GM12878 (cell line): ENCODE data around the gene SHD. TPM values are rescaled to one million over a fixed set of nuclear protein-coding genes. Genes with fewer than 3 reads are reported as not detected.
"Not testable (repeated sequence)": the region's sequence is repeated elsewhere in the genome, so short reads cannot be mapped to it uniquely, and the experiment has no call there.

Source experiments
- ATAC-seq: fragments of 200-7000 bp; cut with Tn5 transposase; 3 replicates; pipeline ENCODE4 v1.9.1; 2020; ENCODE audit warnings: mild to moderate bottlenecking, moderate library complexity
- BruUV-seq: library from RNA; stranded (reverse); fragments of 400-500 nt; replicated peaks from 2 replicates; lab custom pipeline; 2021; lab: Mats Ljungman, UMichigan
- CTCF ChIA-PET: fragments of 300-600 bp; sonication (Branson Sonifier 250); formaldehyde crosslinking; extraction: SDS; loops from one replicate; lab custom pipeline; 2021; ENCODE audit warnings: inconsistent platforms; lab: Yijun Ruan, JAX
- POLR2A ChIA-PET: fragments of 350-600 bp; formaldehyde crosslinking; extraction: SDS; loops from one replicate; lab custom pipeline; 2021; ENCODE audit warnings: inconsistent platforms; lab: Charles Lee
- RAD21 ChIA-PET: fragments of 300-600 bp; sonication (Branson Sonifier 250); formaldehyde crosslinking; loops from one replicate; lab custom pipeline; 2023; ENCODE audit warnings: antibody characterized with exemption; ENCODE audit not compliant: unreplicated experiment; lab: Charles Lee
- SMC1A ChIA-PET: fragments of 300-600 bp; sonication (Branson Sonifier 250); formaldehyde crosslinking; loops from one replicate; lab custom pipeline; 2023; ENCODE audit not compliant: unreplicated experiment, uncharacterized antibody; lab: Charles Lee
- DNase-seq: peaks from one replicate; pipeline ENCODE4 v3.0.0-alpha.2; 2011; ENCODE audit warnings: low read depth, low spot score
- FAIRE-seq: peaks from 3 replicates; lab custom pipeline; 2011; peaks lifted over from hg19 to GRCh38; lab: Jason Lieb, UNC
- H2AFZ ChIP-seq: 2 replicates; pipeline ENCODE4 v1.6.0; 2011; ENCODE audit warnings: low read depth, low read length, control low read depth; ENCODE audit not compliant: control insufficient read depth
- H3K27ac ChIP-seq: 2 replicates; pipeline ENCODE4 v1.5.1; 2011; ENCODE audit warnings: control low read depth; ENCODE audit not compliant: control insufficient read depth, insufficient read depth
- H3K27me3 ChIP-seq, 2 experiments: replicated peaks in 1 of 2; 2 replicates each; pipeline versions ENCODE4 v1.6.0 to v1.6.1; 2011; ENCODE audit warnings: low read length in 1 of 2; ENCODE audit not compliant: control insufficient read depth in 2 of 2, insufficient read depth in 2 of 2
- H3K36me3 ChIP-seq, 2 experiments: 2 replicates each; pipeline ENCODE4 v1.5.1; 2011; ENCODE audit warnings: low read length in 1 of 2; ENCODE audit not compliant: control insufficient read depth in 2 of 2, insufficient read depth in 2 of 2
- H3K4me1 ChIP-seq: 2 replicates; pipeline ENCODE4 v1.6.1; 2011; ENCODE audit warnings: mild to moderate bottlenecking, low read length, moderate library complexity, mixed read lengths; ENCODE audit not compliant: control insufficient read depth, insufficient read depth
- H3K4me2 ChIP-seq: 2 replicates; pipeline ENCODE4 v1.6.0; 2011; ENCODE audit warnings: control low read depth; ENCODE audit not compliant: control insufficient read depth, insufficient read depth
- H3K4me3 ChIP-seq: fragments of 200-600 bp; sonication (generic); 2 replicates; pipeline ENCODE4 v1.5.1; 2016
- H3K79me2 ChIP-seq: 2 replicates; pipeline ENCODE4 v1.6.0; 2011; ENCODE audit warnings: low read length; ENCODE audit not compliant: control insufficient read depth, insufficient read depth
- H3K9ac ChIP-seq: 2 replicates; pipeline ENCODE4 v1.8.0; 2011; ENCODE audit warnings: low read length, control low read depth, mixed read lengths; ENCODE audit not compliant: control insufficient read depth, insufficient read depth
- H3K9me3 ChIP-seq: replicated peaks from 3 replicates; pipeline ENCODE4 v1.5.1; 2011; ENCODE audit warnings: mild to moderate bottlenecking, low read length; ENCODE audit not compliant: control insufficient read depth, insufficient read depth
- H4K20me1 ChIP-seq: 2 replicates; pipeline ENCODE4 v1.6.0; 2011; ENCODE audit not compliant: control insufficient read depth, insufficient read depth
- BHLHE40 ChIP-seq, 2 experiments: fragments of 450-650 bp in 1 of 2; IDR thresholded peaks; 2 replicates each; pipeline ENCODE4 v1.6.1; 2011 to 2017; ENCODE audit warnings: low read depth in 2 of 2, borderline replicate concordance in 1 of 2, improper control_type of control experiment in 1 of 2, low read length in 1 of 2, mild to moderate bottlenecking in 1 of 2
- SMARCA5 ChIP-seq: fragments of 450-650 bp; IDR thresholded peaks from 2 replicates; pipeline ENCODE4 v1.6.1; 2017; ENCODE audit warnings: mild to moderate bottlenecking
- YY1 ChIP-seq: IDR thresholded peaks from 2 replicates; pipeline ENCODE4 v1.6.1; 2011; ENCODE audit warnings: low read depth, mild to moderate bottlenecking, low read length
- ZBED1 ChIP-seq: IDR thresholded peaks from 2 replicates; pipeline ENCODE4 v1.6.1; 2016; ENCODE audit warnings: borderline replicate concordance
- WGBS: methylation state at CpG from one replicate; pipeline ENCODE4 v1.1.6; 2016; ENCODE audit warnings: low lambda C conversion rate; ENCODE audit not compliant: insufficient replicate concordance, insufficient coverage; ENCODE audit errors: missing lambda C conversion rate; 5-methylcytosine and 5-hydroxymethylcytosine counted together
- in situ Hi-C: fragments of 300-500 bp; cut with MboI; formaldehyde crosslinking; loops from 9 replicates; pipeline ENCODE4 v1.14.3; 2018; ENCODE audit warnings: mixed read lengths
- intact Hi-C: fragments of 100-400 bp; cut with micrococcal nuclease; formaldehyde crosslinking; loops from one replicate; pipeline ENCODE4 v1.14.2; 2022; ENCODE audit not compliant: unreplicated experiment
- polyA plus RNA-seq, 11 experiments: library from polyadenylated mRNA; depleted of rRNA in 4 of 11; unstranded in 6 of 11; stranded (reverse) in 5 of 11; fragments of >200 nt; fragmentation: Nextera tagmentation in 4 of 11; fragmentation: Illumina TruSeq in 1 of 11; extraction: Ambion mirVana in 4 of 11; extraction: Trizol in 1 of 11; gene quantifications; 1 replicate in 1 of 11; 2 replicates in 10 of 11; pipeline versions ENCODE4 v1.2.1 to v1.2.3, GENCODE V29; 2011 to 2016; ENCODE audit warnings: inconsistent platforms in 2 of 11, missing spikeins in 2 of 11, low read depth in 1 of 11
- total RNA-seq, 4 experiments: library from RNA; depleted of rRNA in 3 of 4; stranded (reverse); fragments of >200 nt in 3 of 4; fragmentation: Illumina TruSeq in 1 of 4; extraction: Trizol in 1 of 4; gene quantifications; 2 replicates each; pipeline versions ENCODE4 v1.2.1 to v1.2.3, GENCODE V29; 2013 to 2021

The SHD gene
- total and polyA plus RNA-seq, 10 of the 15 experiments (the other 5 are each of a cell fraction or from before 2014, with no cell fraction given): 0.09 TPM; not detected in 9

DNA sequence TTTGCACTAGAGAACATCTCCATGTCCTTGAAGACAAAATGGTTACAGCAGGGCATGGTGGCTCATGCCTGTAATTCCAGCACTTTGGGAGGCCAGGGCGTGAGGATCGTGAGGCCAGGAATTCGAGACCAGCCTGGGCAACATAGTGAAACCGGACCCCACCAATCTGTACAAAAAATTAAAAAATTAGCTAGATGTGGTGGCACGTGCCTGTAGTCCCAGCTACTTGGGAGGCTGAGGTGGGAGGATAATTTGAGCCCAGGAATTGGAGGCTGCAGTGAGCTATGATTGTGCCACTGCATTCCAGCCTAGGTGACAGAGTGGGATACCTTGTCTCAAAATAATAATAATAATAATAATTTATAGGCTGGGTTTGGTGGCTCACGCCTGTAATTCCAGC, 48.8 kb upstream of the SHD start:
- 7% methylated on average over 6 of the region's 6 CpGs for WGBS
- Histone ChIP-seq H3K79me2 (peaks cover 56% of the 10 kb centered on the region), H3K4me2 (peak overlapping the region; percentile 75), H3K9ac (peak overlapping the region; percentile 95), H3K4me3 (peak overlapping the region; percentile 93), H3K4me1 (peaks cover 24% of the 10 kb centered on the region), H3K27ac (peak overlapping the region; percentile 99)
- H3K36me3 ChIP-seq, FAIRE-seq, H3K27me3 ChIP-seq, H2AFZ ChIP-seq, ATAC-seq, H3K9me3 ChIP-seq, in situ Hi-C loops, DNase-seq, BruUV-seq, intact Hi-C loops, H4K20me1 ChIP-seq: not testable (repeated sequence)
- TF ChIP-seq BHLHE40 (IDR thresholded peaks at IDR 0.05; ENCODE audit: borderline replicate concordance in 1 of 2, low read depth in 2 of 2, low read length in 1 of 2): peak; percentile 16 to 82; a peak in 2 of 4 replicates
- 0 out of 2 replicates have a peak, but pooled peaks have one; percentile 13 for TF ChIP-seq YY1
- 0 out of 2 replicates have a peak, but pooled peaks have one; percentile 39 for TF ChIP-seq ZBED1
- peak; percentile 10; the same call in 1 of the 2 replicates for TF ChIP-seq SMARCA5
- ChIA-PET CTCF (interaction anchor here (0.6 to 2.6 kb wide), 7 partner anchors 12 to 145 kb away, joined by 3 to 19 read pairs (median 3); no protein-coding TSS in a partner anchor), SMC1A (interaction anchor here (1.4 to 2.3 kb wide), 5 partner anchors 11 to 243 kb away, joined by 4 to 10 read pairs (median 5); partner anchors contain the start of gene YJU2), RAD21 (interaction anchor here (0.7 to 2.3 kb wide), 10 partner anchors 11 to 467 kb away, joined by 3 to 10 read pairs (median 4); partner anchors contain the start of genes MPND and MRPL54), POLR2A (interaction anchor here (0.5 to 6.0 kb wide), 11 partner anchors 12 to 776 kb away, joined by 3 to 45 read pairs (median 6); partner anchors contain the start of gene CHAF1A)

DNA sequence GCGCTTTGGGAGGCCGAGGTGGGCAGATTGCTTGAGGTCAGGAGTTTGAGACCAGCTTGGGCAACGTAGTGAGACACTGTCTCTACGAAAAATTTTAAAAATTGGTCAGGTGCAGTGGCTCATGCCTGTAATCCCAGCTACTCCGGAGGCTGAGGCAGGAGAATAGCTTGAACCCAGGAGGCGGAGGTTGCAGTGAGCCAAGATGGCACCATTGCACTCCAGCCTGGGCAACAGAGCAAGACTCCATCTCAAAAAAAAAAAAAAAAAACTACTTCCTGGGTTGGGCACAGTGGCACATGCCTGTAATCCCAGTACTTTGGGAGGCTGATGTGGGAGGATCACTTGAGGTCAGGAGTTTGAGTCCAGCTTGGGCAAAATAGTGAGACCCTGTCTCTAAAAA, 47.5 kb upstream of the SHD start:
- peaks cover 56% of the 10 kb centered on the region for H3K79me2 ChIP-seq
- H3K9me3 ChIP-seq, BruUV-seq, intact Hi-C loops, in situ Hi-C loops, FAIRE-seq, H3K36me3 ChIP-seq, H2AFZ ChIP-seq, H3K27me3 ChIP-seq, ATAC-seq, DNase-seq, H4K20me1 ChIP-seq: not testable (repeated sequence)
- H3K4me1 ChIP-seq: peaks cover 16% of the 10 kb centered on the region
- peak overlapping the region; percentile 93 for H3K4me3 ChIP-seq
- peak overlapping the region; percentile 75 for H3K4me2 ChIP-seq
- RAD21 ChIA-PET: interaction anchor here (1.2 to 2.3 kb wide), 4 partner anchors 10 to 469 kb away, joined by 3 to 9 read pairs (median 4); partner anchors contain the start of genes MPND and MRPL54
- POLR2A ChIA-PET: interaction anchor here (0.6 to 6.0 kb wide), 6 partner anchors 11 to 221 kb away, joined by 3 to 45 read pairs (median 4); partner anchors contain the start of genes CHAF1A and YJU2
- H3K27ac ChIP-seq: peak overlapping the region; percentile 99; the same call in 1 of the 2 replicates
- peak overlapping the region; percentile 95; the same call in 1 of the 2 replicates for H3K9ac ChIP-seq
- CTCF ChIA-PET: interaction anchor here (0.6 to 3.2 kb wide), 7 partner anchors 12 to 217 kb away, joined by 3 to 42 read pairs (median 6); no protein-coding TSS in a partner anchor
- WGBS: 100% methylated on average over 6 of the region's 6 CpGs
- SMC1A ChIA-PET: interaction anchor here (1.1 to 2.3 kb wide), 9 partner anchors 10 to 246 kb away, joined by 3 to 10 read pairs (median 5); partner anchors contain the start of genes EEF2 and YJU2
